RPMI8226 (cell line): ENCODE results near the gene WNT7B.
A peak's percentile ranks its signal among the peaks of the same experiment; 100 is the strongest.

ENCODE experiments used
- DNase-seq: peaks from one replicate; pipeline ENCODE4 v3.0.0-alpha.2; 2015

The WNT7B gene

GRCh38 chr22:45922661-45923060 is 54.3 kb downstream of the WNT7B start:
- no peak for DNase-seq

- no peak for DNase-seq
Observed at GRCh38 chr22:45922256-45922655, 54.7 kb downstream of the WNT7B start.

GRCh38 chr22:45919504-45920286 is 57.3 kb downstream of the WNT7B start:
- no peak for DNase-seq

- no peak for DNase-seq
Observed at GRCh38 chr22:45918459-45919370, 58.2 kb downstream of the WNT7B start.

- no peak for DNase-seq
Observed at GRCh38 chr22:45917700-45918458, 59.1 kb downstream of the WNT7B start.

GRCh38 chr22:45917146-45917545 is 59.8 kb downstream of the WNT7B start:
- peak; percentile 20 for DNase-seq

- DNase-seq: peak; percentile 70
Observed at GRCh38 chr22:45916515-45916914, 60.4 kb downstream of the WNT7B start.

GRCh38 chr22:45915841-45916240 is 61.1 kb downstream of the WNT7B start:
- no peak for DNase-seq

GRCh38 chr22:45915151-45915550 is 61.8 kb downstream of the WNT7B start:
- DNase-seq: no peak

GRCh38 chr22:45914309-45914708 is 62.7 kb downstream of the WNT7B start:
- no peak for DNase-seq

GRCh38 chr22:45912910-45913309 is 64.1 kb downstream of the WNT7B start:
- no peak for DNase-seq

GRCh38 chr22:45911601-45912271 is 65.2 kb downstream of the WNT7B start:
- peak; percentile 72 for DNase-seq

- no peak for DNase-seq
Observed at GRCh38 chr22:45910928-45911467, 66.0 kb downstream of the WNT7B start.

- no peak for DNase-seq
Observed at GRCh38 chr22:45908961-45909360, 68.0 kb downstream of the WNT7B start.

- DNase-seq: no peak
Observed at GRCh38 chr22:45907996-45908395, 69.0 kb downstream of the WNT7B start.

GRCh38 chr22:45907378-45907777 is 69.6 kb downstream of the WNT7B start:
- no peak for DNase-seq

- no peak for DNase-seq
Observed at GRCh38 chr22:45906946-45907345, 70.0 kb downstream of the WNT7B start.

- DNase-seq: no peak
Observed at GRCh38 chr22:45905924-45906865, 70.8 kb downstream of the WNT7B start.

- no peak for DNase-seq
Observed at GRCh38 chr22:45905326-45905923, 71.5 kb downstream of the WNT7B start.

- no peak for DNase-seq
Observed at GRCh38 chr22:45904236-45904635, 72.7 kb downstream of the WNT7B start.
